Panc1 (cell line): ENCODE data around the gene CAMSAP2. TPM values are rescaled to one million over a fixed set of nuclear protein-coding genes. Genes with fewer than 3 reads are reported as not detected.

Experiments used
- ATAC-seq: fragments of 200-7000 bp; cut with Tn5 transposase; 2 replicates; pipeline ENCODE4 v1.9.1; 2020; ENCODE audit warnings: mild to moderate bottlenecking, moderate library complexity
- BruUV-seq: library from RNA; stranded (reverse); fragments of 400-500 nt; replicated peaks from 2 replicates; lab custom pipeline; 2021; lab: Mats Ljungman, UMichigan
- CTCF ChIA-PET: fragments of 300-600 bp; sonication (Branson Sonifier 250); formaldehyde crosslinking; loops from one replicate; lab custom pipeline; 2022; ENCODE audit warnings: antibody characterized with exemption; lab: Charles Lee
- POLR2A ChIA-PET: fragments of 300-600 bp; sonication (Branson Sonifier 250); formaldehyde crosslinking; loops from one replicate; lab custom pipeline; 2022; ENCODE audit warnings: antibody characterized with exemption; lab: Charles Lee
- DNase-seq: peaks from one replicate; pipeline ENCODE4 v3.0.0-alpha.2; 2010; ENCODE audit warnings: low read depth, low spot score
- H3K27ac ChIP-seq: 2 replicates; pipeline ENCODE4 v1.5.1; 2011; ENCODE audit warnings: mild to moderate bottlenecking, low read length, inconsistent platforms
- H3K27me3 ChIP-seq: fragments of 200-500 bp; sonication (Bioruptor generic); 2 replicates; pipeline ENCODE4 v1.6.0; 2014; ENCODE audit warnings: low read length, inconsistent platforms; ENCODE audit not compliant: control insufficient read depth, insufficient read depth
- H3K36me3 ChIP-seq: fragments of 200-500 bp; sonication (Bioruptor generic); 2 replicates; pipeline ENCODE4 v1.5.1; 2014; ENCODE audit warnings: inconsistent platforms, mild to moderate bottlenecking, low read length, moderate library complexity; ENCODE audit not compliant: control insufficient read depth, insufficient read depth
- H3K4me1 ChIP-seq: 2 replicates; pipeline ENCODE4 v1.5.1; 2011; ENCODE audit warnings: inconsistent platforms, mild to moderate bottlenecking, low read length, moderate library complexity; ENCODE audit not compliant: control insufficient read depth, insufficient read depth
- H3K4me3 ChIP-seq, 2 experiments: 2 replicates each; pipeline ENCODE4 v1.5.1; 2011 to 2012; ENCODE audit warnings: low read depth in 2 of 2, low read length in 2 of 2, mild to moderate bottlenecking in 2 of 2, inconsistent platforms in 1 of 2, moderate library complexity in 1 of 2
- H3K9me3 ChIP-seq: fragments of 200-500 bp; sonication (Bioruptor generic); 2 replicates; pipeline ENCODE4 v1.5.1; 2014; ENCODE audit warnings: low read depth, mild to moderate bottlenecking, inconsistent platforms, low read length, moderate library complexity; ENCODE audit not compliant: control insufficient read depth, insufficient read depth
- POLR2AphosphoS5 ChIP-seq: IDR thresholded peaks from 2 replicates; pipeline ENCODE4 v1.6.1; 2012; ENCODE audit warnings: mild to moderate bottlenecking, low read depth, low read length, moderate library complexity
- SIN3A ChIP-seq: IDR thresholded peaks from 2 replicates; pipeline ENCODE4 v1.6.1; 2012; ENCODE audit warnings: low read depth, mild to moderate bottlenecking, low read length, moderate library complexity, borderline replicate concordance; ENCODE audit not compliant: insufficient read depth
- TCF7L2 ChIP-seq: IDR thresholded peaks from 2 replicates; pipeline ENCODE4 v1.6.1; 2011; ENCODE audit warnings: mild to moderate bottlenecking, low read depth, low read length, inconsistent platforms
- in situ Hi-C: cut with HindIII; loops from 2 replicates; pipeline ENCODE4 v1.10.0; 2016; ENCODE audit warnings: low sequenced_read_pairs, low pct_unique_long_range_greater_than_20kb
- intact Hi-C: fragments of 100-400 bp; cut with micrococcal nuclease; formaldehyde crosslinking; loops from one replicate; pipeline ENCODE4 v1.10.0; 2022; ENCODE audit not compliant: unreplicated experiment
- total RNA-seq: library from RNA; stranded (reverse); gene quantifications from one replicate; pipeline ENCODE4 v1.2.1, GENCODE V29; 2021; ENCODE audit not compliant: unreplicated experiment
- TF ChIP-seq, protein P1 (sequence below), 2 experiments: IDR thresholded peaks; 2 replicates each; pipeline ENCODE4 v1.6.1; 2011 to 2012; ENCODE audit warnings: low read depth in 2 of 2, control low read depth in 1 of 2, low read length in 1 of 2, mild to moderate bottlenecking in 1 of 2, moderate library complexity in 1 of 2; ENCODE audit not compliant: insufficient read depth in 1 of 2
- TF ChIP-seq, protein P2 (sequence below): fragments of 450-650 bp; IDR thresholded peaks from 2 replicates; pipeline ENCODE4 v1.5.1; 2017; ENCODE audit warnings: mild to moderate bottlenecking

Gene CAMSAP2
- total RNA-seq, 1 experiment from 2014 or later = 40.1 TPM

DNA sequence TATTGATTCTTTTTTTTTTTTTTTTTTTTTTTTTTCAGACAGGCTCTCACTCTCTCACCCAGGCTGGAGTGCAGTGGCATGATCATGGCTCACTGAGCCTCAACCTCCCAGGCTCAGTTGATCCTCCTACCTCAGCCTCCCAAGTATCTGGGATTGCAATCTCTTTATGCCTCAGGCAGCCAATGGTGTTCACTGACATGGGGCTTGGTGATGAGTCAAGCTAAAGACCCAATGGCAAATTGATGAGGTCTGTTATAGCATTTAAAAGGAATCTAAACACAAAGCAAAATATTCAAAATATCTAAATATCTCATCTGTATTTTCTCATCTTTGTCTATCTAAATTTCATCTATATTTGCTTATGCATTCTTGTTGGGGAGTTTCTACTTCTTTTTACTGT, 30.5 kb upstream of the CAMSAP2 start:
- Histone ChIP-seq H3K4me1 (no peaks in the 10 kb centered on the region), H3K27ac (no peak overlapping the region), H3K36me3 (no peaks in the 10 kb centered on the region), H3K27me3 (no peaks in the 10 kb centered on the region), H3K9me3 (no peaks in the 10 kb centered on the region), H3K4me3 (no peak overlapping the region)
- DNase-seq = no peak
- POLR2A ChIA-PET = no interaction called here
- BruUV-seq = no TSS peak
- CTCF ChIA-PET = no interaction called here
- TF ChIP-seq, protein P1, sequence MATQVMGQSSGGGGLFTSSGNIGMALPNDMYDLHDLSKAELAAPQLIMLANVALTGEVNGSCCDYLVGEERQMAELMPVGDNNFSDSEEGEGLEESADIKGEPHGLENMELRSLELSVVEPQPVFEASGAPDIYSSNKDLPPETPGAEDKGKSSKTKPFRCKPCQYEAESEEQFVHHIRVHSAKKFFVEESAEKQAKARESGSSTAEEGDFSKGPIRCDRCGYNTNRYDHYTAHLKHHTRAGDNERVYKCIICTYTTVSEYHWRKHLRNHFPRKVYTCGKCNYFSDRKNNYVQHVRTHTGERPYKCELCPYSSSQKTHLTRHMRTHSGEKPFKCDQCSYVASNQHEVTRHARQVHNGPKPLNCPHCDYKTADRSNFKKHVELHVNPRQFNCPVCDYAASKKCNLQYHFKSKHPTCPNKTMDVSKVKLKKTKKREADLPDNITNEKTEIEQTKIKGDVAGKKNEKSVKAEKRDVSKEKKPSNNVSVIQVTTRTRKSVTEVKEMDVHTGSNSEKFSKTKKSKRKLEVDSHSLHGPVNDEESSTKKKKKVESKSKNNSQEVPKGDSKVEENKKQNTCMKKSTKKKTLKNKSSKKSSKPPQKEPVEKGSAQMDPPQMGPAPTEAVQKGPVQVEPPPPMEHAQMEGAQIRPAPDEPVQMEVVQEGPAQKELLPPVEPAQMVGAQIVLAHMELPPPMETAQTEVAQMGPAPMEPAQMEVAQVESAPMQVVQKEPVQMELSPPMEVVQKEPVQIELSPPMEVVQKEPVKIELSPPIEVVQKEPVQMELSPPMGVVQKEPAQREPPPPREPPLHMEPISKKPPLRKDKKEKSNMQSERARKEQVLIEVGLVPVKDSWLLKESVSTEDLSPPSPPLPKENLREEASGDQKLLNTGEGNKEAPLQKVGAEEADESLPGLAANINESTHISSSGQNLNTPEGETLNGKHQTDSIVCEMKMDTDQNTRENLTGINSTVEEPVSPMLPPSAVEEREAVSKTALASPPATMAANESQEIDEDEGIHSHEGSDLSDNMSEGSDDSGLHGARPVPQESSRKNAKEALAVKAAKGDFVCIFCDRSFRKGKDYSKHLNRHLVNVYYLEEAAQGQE (IDR thresholded peaks at IDR 0.05; ENCODE audit: insufficient read depth in 1 of 2, low read depth in 2 of 2, low read length in 1 of 2) = no peak
- TF ChIP-seq, protein P2, sequence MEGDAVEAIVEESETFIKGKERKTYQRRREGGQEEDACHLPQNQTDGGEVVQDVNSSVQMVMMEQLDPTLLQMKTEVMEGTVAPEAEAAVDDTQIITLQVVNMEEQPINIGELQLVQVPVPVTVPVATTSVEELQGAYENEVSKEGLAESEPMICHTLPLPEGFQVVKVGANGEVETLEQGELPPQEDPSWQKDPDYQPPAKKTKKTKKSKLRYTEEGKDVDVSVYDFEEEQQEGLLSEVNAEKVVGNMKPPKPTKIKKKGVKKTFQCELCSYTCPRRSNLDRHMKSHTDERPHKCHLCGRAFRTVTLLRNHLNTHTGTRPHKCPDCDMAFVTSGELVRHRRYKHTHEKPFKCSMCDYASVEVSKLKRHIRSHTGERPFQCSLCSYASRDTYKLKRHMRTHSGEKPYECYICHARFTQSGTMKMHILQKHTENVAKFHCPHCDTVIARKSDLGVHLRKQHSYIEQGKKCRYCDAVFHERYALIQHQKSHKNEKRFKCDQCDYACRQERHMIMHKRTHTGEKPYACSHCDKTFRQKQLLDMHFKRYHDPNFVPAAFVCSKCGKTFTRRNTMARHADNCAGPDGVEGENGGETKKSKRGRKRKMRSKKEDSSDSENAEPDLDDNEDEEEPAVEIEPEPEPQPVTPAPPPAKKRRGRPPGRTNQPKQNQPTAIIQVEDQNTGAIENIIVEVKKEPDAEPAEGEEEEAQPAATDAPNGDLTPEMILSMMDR = no peak
- intact Hi-C loops (no loop called here), in situ Hi-C loops (no loop called here)
- no peak for ATAC-seq

DNA sequence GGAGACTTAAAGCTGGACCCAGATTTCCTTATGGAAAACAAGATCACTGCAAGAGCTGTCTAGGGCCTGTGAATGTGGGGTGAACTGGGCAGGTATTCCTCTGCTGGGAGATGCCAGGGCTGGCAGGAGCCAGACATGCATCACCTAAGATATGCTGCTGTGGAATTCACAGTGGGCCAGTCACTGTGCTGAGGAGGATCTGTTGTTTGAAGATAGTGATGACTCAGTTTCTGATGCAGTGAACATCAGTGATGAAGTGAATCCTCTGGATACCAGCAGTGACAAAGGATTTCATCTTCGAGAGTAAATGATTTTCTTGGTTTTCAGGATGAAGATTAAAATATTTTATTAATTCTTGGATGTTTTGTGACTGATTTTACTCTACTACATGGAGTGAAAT, 29.9 kb upstream of the CAMSAP2 start:
- in situ Hi-C loops = no loop called here
- CTCF ChIA-PET = no interaction called here
- no peaks in the 10 kb centered on the region for H3K27me3 ChIP-seq
- no peak overlapping the region for H3K27ac ChIP-seq
- H3K36me3 ChIP-seq = no peaks in the 10 kb centered on the region
- intact Hi-C loops = no loop called here
- TF ChIP-seq, protein P2 = no peak
- TF ChIP-seq, protein P1 (IDR thresholded peaks at IDR 0.05; ENCODE audit: insufficient read depth in 1 of 2, low read depth in 2 of 2, low read length in 1 of 2) = no peak
- no peak for TF ChIP-seq SIN3A
- TF ChIP-seq POLR2AphosphoS5 = no peak
- TF ChIP-seq TCF7L2 = no peak
- POLR2A ChIA-PET = no interaction called here
- H3K4me1 ChIP-seq = no peaks in the 10 kb centered on the region
- H3K9me3 ChIP-seq = no peaks in the 10 kb centered on the region
- ATAC-seq = no peak
- no peak overlapping the region for H3K4me3 ChIP-seq
- BruUV-seq = no TSS peak
- no peak for DNase-seq
